Keratinocyte (primary cell): ENCODE data around the gene PTGDS. TPM values are rescaled to one million over a fixed set of nuclear protein-coding genes. Genes with fewer than 3 reads are reported as not detected.

Source experiments
- DNase-seq: peaks from one replicate; pipeline ENCODE4 v3.0.0-alpha.2; 2011; ENCODE audit warnings: low read depth, missing footprints, low spot score
- FAIRE-seq: peaks from 2 replicates; lab custom pipeline; 2011; peaks lifted over from hg19 to GRCh38; lab: Jason Lieb, UNC
- H2AFZ ChIP-seq: 2 replicates; pipeline ENCODE4 v1.6.0; 2012; ENCODE audit warnings: low read length, control low read depth, inconsistent platforms; ENCODE audit not compliant: control insufficient read depth
- H3K27ac ChIP-seq: 2 replicates; pipeline ENCODE4 v1.5.1; 2011; ENCODE audit warnings: low read length; ENCODE audit not compliant: control insufficient read depth, insufficient read depth
- H3K27me3 ChIP-seq: 3 replicates; pipeline ENCODE4 v1.6.0; 2011; ENCODE audit warnings: low read length; ENCODE audit not compliant: control insufficient read depth, insufficient read depth; ENCODE audit errors: extremely low read depth
- H3K36me3 ChIP-seq, 2 experiments: 2 replicates in 1 of 2; 3 replicates in 1 of 2; pipeline ENCODE4 v1.5.1; 2011; ENCODE audit warnings: low read length in 2 of 2, mild to moderate bottlenecking in 1 of 2; ENCODE audit not compliant: control insufficient read depth in 2 of 2, insufficient read depth in 2 of 2; ENCODE audit errors: extremely low read depth in 1 of 2
- H3K4me1 ChIP-seq: 3 replicates; pipeline ENCODE4 v1.5.1; 2011; ENCODE audit warnings: low read length; ENCODE audit not compliant: control insufficient read depth, insufficient read depth; ENCODE audit errors: extremely low read depth
- H3K4me2 ChIP-seq: 3 replicates; pipeline ENCODE4 v1.6.0; 2011; ENCODE audit warnings: low read depth, low read length; ENCODE audit not compliant: control insufficient read depth, insufficient read depth; ENCODE audit errors: extremely low read depth
- H3K4me3 ChIP-seq, 3 experiments: fragments of 200-600 bp in 1 of 3; sonication (generic) in 1 of 3; 2 replicates in 2 of 3; 3 replicates in 1 of 3; pipeline ENCODE4 v1.5.1; 2011 to 2016; ENCODE audit warnings: low read length in 3 of 3, mild to moderate bottlenecking in 3 of 3, control low read depth in 2 of 3, inconsistent platforms in 1 of 3, low read depth in 1 of 3, mixed read lengths in 1 of 3, mixed run types in 1 of 3, moderate library complexity in 1 of 3; ENCODE audit not compliant: control insufficient read depth in 2 of 3, insufficient read depth in 2 of 3; ENCODE audit errors: extremely low read depth in 1 of 3
- H3K79me2 ChIP-seq: 2 replicates; pipeline ENCODE4 v1.6.0; 2012; ENCODE audit warnings: low read length; ENCODE audit not compliant: control insufficient read depth, insufficient read depth
- H3K9ac ChIP-seq: 3 replicates; pipeline ENCODE4 v1.6.0; 2011; ENCODE audit warnings: low read length; ENCODE audit not compliant: control insufficient read depth, insufficient read depth; ENCODE audit errors: extremely low read depth
- H3K9me1 ChIP-seq: 3 replicates; pipeline ENCODE4 v1.6.0; 2011; ENCODE audit warnings: low read length; ENCODE audit not compliant: control insufficient read depth, insufficient read depth; ENCODE audit errors: extremely low read depth
- H3K9me3 ChIP-seq: 2 replicates; pipeline ENCODE4 v1.5.1; 2012; ENCODE audit warnings: low read depth, low read length; ENCODE audit not compliant: control insufficient read depth
- H4K20me1 ChIP-seq: 3 replicates; pipeline ENCODE4 v1.6.0; 2011; ENCODE audit warnings: low read length; ENCODE audit not compliant: control insufficient read depth, insufficient read depth; ENCODE audit errors: extremely low read depth
- EZH2 ChIP-seq: IDR thresholded peaks from one replicate; pipeline ENCODE4 v1.6.1; 2012; ENCODE audit warnings: inconsistent platforms, mild to moderate bottlenecking, low read length, moderate library complexity
- dilution Hi-C: fragments of 300-500 bp; cut with MboI; formaldehyde crosslinking; loops from one replicate; pipeline ENCODE4 v1.7.0; 2020; ENCODE audit warnings: low sequenced_read_pairs; ENCODE audit not compliant: extremely low pct_ligation_motif_present
- polyA plus RNA-seq, 5 experiments: library from polyadenylated mRNA; depleted of rRNA in 3 of 5; stranded (reverse) in 3 of 5; stranded (forward) in 1 of 5; unstranded in 1 of 5; fragments of >200 nt; gene quantifications; 1 replicate in 1 of 5; 2 replicates in 3 of 5; 3 replicates in 1 of 5; pipeline versions ENCODE4 v1.2.1 to v1.2.3, GENCODE V29; 2011 to 2012; ENCODE audit warnings: missing spikeins in 2 of 5, low read depth in 1 of 5, low replicate concordance in 1 of 5
- TF ChIP-seq, protein P1 (sequence below), 3 experiments: IDR thresholded peaks in 1 of 3; conservative IDR thresholded peaks in 1 of 3; optimal IDR thresholded peaks in 1 of 3; 2 replicates in 2 of 3; 3 replicates in 1 of 3; pipeline versions ENCODE3 to v1.5.1; 2011; ENCODE audit warnings: low read length in 3 of 3, mild to moderate bottlenecking in 3 of 3, moderate library complexity in 2 of 3, control low read depth in 1 of 3, inconsistent platforms in 1 of 3; ENCODE audit not compliant: insufficient read depth in 2 of 3; ENCODE audit errors: extremely low read depth in 1 of 3

The PTGDS gene
- polyA plus RNA-seq, 1 donor (not counting 4 experiments of a cell fraction or from before 2014, with no cell fraction given), result not detected

- peaks cover 31% of the 10 kb centered on the region for H3K79me2 ChIP-seq
- H3K27me3 ChIP-seq, result no peaks in the 10 kb centered on the region
- H3K4me3 ChIP-seq, result no peak overlapping the region
- DNase-seq (no peak), FAIRE-seq (no peak)
- peaks cover 18 to 29% of the 10 kb centered on the region in 2 experiments for H3K36me3 ChIP-seq
- no peaks in the 10 kb centered on the region for H4K20me1 ChIP-seq
- peaks cover 7% of the 10 kb centered on the region for H3K4me1 ChIP-seq
- H3K9me3 ChIP-seq, result no peaks in the 10 kb centered on the region
- H3K27ac ChIP-seq, result no peak overlapping the region
- H3K9ac ChIP-seq, result no peak overlapping the region
- no peak overlapping the region for H2AFZ ChIP-seq
- dilution Hi-C loops, result loop anchor here (25.0 kb wide), 1 partner anchor 128 kb away; the partner anchor contains the start of gene RABL6
- H3K4me2 ChIP-seq, result no peak overlapping the region
- H3K9me1 ChIP-seq, result no peaks in the 10 kb centered on the region
- TF ChIP-seq EZH2, result no peak
- TF ChIP-seq, protein P1, sequence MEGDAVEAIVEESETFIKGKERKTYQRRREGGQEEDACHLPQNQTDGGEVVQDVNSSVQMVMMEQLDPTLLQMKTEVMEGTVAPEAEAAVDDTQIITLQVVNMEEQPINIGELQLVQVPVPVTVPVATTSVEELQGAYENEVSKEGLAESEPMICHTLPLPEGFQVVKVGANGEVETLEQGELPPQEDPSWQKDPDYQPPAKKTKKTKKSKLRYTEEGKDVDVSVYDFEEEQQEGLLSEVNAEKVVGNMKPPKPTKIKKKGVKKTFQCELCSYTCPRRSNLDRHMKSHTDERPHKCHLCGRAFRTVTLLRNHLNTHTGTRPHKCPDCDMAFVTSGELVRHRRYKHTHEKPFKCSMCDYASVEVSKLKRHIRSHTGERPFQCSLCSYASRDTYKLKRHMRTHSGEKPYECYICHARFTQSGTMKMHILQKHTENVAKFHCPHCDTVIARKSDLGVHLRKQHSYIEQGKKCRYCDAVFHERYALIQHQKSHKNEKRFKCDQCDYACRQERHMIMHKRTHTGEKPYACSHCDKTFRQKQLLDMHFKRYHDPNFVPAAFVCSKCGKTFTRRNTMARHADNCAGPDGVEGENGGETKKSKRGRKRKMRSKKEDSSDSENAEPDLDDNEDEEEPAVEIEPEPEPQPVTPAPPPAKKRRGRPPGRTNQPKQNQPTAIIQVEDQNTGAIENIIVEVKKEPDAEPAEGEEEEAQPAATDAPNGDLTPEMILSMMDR (optimal IDR thresholded peaks at IDR 0.05 in 1 of 3, IDR thresholded peaks at IDR 0.05 in 1 of 3, conservative IDR thresholded peaks at IDR 0.05 in 1 of 3; ENCODE audit: extremely low read depth in 1 of 3, insufficient read depth in 2 of 3, low read length in 3 of 3), result no peak
These were observed 36.6 kb upstream of the PTGDS start for GRCh38 chr9:136940526-136941230.

GRCh38 chr9:136941231-136942111 is 35.8 kb upstream of the PTGDS start:
- no peak overlapping the region for H3K4me3 ChIP-seq
- H3K9me3 ChIP-seq, result no peaks in the 10 kb centered on the region
- H3K9ac ChIP-seq, result no peak overlapping the region
- no peak overlapping the region for H3K27ac ChIP-seq
- H2AFZ ChIP-seq, result no peak overlapping the region
- no peaks in the 10 kb centered on the region for H4K20me1 ChIP-seq
- H3K36me3 ChIP-seq, result peaks cover 18 to 29% of the 10 kb centered on the region in 2 experiments
- no peak for DNase-seq
- TF ChIP-seq, protein P1 (optimal IDR thresholded peaks at IDR 0.05 in 1 of 3, IDR thresholded peaks at IDR 0.05 in 1 of 3, conservative IDR thresholded peaks at IDR 0.05 in 1 of 3; ENCODE audit: extremely low read depth in 1 of 3, insufficient read depth in 2 of 3, low read length in 3 of 3), result no peak
- TF ChIP-seq EZH2, result no peak
- FAIRE-seq, result no peak
- peaks cover 7% of the 10 kb centered on the region for H3K4me1 ChIP-seq
- H3K79me2 ChIP-seq, result peaks cover 31% of the 10 kb centered on the region
- dilution Hi-C loops, result loop anchor here (25.0 kb wide), 1 partner anchor 129 kb away; the partner anchor contains the start of gene RABL6
- H3K4me2 ChIP-seq, result no peak overlapping the region
- no peaks in the 10 kb centered on the region for H3K9me1 ChIP-seq
- H3K27me3 ChIP-seq, result no peaks in the 10 kb centered on the region
